KOPT-K1 (cell line): ENCODE data around the gene HJV.
"Not testable (repeated sequence)": the region's sequence is repeated elsewhere in the genome, so short reads cannot be mapped to it uniquely, and the experiment has no call there.

Experiments
- H3K27ac ChIP-seq: fragments of 200-600 bp; sonication (generic); 2 replicates; pipeline ENCODE4 v1.5.1; 2016; ENCODE audit warnings: antibody characterized with exemption, mild to moderate bottlenecking, low read depth, low read length; ENCODE audit not compliant: poor library complexity, severe bottlenecking
- H3K36me3 ChIP-seq: fragments of 200-600 bp; sonication (generic); 2 replicates; pipeline ENCODE4 v1.5.1; 2017; ENCODE audit warnings: antibody characterized with exemption, mild to moderate bottlenecking, low read length, moderate library complexity; ENCODE audit not compliant: insufficient read depth
- H3K9me3 ChIP-seq: fragments of 200-600 bp; sonication (generic); 2 replicates; pipeline ENCODE4 v1.5.1; 2017; ENCODE audit warnings: antibody characterized with exemption, low read length, mild to moderate bottlenecking; ENCODE audit not compliant: insufficient read depth, poor library complexity, severe bottlenecking

Gene HJV

GRCh38 chr1:146031476-146031875, 9.9 kb upstream of the HJV start:
- Histone ChIP-seq H3K9me3 (no peaks in the 10 kb centered on the region), H3K27ac (no peak overlapping the region), H3K36me3 (no peaks in the 10 kb centered on the region)

GRCh38 chr1:146029117-146029516, 7.6 kb upstream of the HJV start:
- H3K27ac ChIP-seq: no peak overlapping the region
- no peaks in the 10 kb centered on the region for H3K9me3 ChIP-seq

GRCh38 chr1:146026650-146027049, 5.1 kb upstream of the HJV start:
- H3K27ac ChIP-seq, H3K36me3 ChIP-seq, H3K9me3 ChIP-seq: not testable (repeated sequence)

More at GRCh38 chr1:146029117-146029516, 7.6 kb upstream of the HJV start:
- H3K36me3 ChIP-seq: no peaks in the 10 kb centered on the region

- H3K27ac ChIP-seq, H3K36me3 ChIP-seq, H3K9me3 ChIP-seq: not testable (repeated sequence)
Observed at GRCh38 chr1:146025787-146026495, 4.4 kb upstream of the HJV start.

GRCh38 chr1:146022403-146023127, 1.0 kb upstream of the HJV start:
- no peaks in the 10 kb centered on the region for H3K36me3 ChIP-seq
- no peaks in the 10 kb centered on the region for H3K9me3 ChIP-seq
- H3K27ac ChIP-seq: no peak overlapping the region

DNA sequence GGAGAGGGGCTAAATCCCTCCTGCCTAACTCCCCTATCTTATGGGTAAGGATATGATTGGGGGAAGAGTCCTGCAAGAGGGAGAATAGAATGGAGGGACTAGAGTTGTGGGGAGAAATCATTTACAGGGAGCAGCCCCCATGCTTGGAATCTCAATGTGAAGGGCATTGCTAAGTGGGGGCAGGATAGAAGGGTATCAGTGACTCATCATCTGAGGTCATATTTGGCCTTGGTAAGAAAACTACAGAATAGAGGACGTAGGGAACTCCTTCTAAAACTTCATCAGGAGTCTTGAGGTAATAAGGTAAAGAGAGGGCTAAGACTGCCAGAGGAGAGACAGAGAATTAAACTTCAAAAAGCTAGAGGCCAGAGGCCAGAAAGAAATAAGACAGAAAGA, 487 bp downstream of the HJV start:
- Histone ChIP-seq H3K36me3 (no peaks in the 10 kb centered on the region), H3K27ac (no peak overlapping the region), H3K9me3 (no peaks in the 10 kb centered on the region)

GRCh38 chr1:146020058-146021049, 1.2 kb downstream of the HJV start:
- Histone ChIP-seq H3K36me3 (no peaks in the 10 kb centered on the region), H3K9me3 (no peaks in the 10 kb centered on the region), H3K27ac (no peak overlapping the region)

DNA sequence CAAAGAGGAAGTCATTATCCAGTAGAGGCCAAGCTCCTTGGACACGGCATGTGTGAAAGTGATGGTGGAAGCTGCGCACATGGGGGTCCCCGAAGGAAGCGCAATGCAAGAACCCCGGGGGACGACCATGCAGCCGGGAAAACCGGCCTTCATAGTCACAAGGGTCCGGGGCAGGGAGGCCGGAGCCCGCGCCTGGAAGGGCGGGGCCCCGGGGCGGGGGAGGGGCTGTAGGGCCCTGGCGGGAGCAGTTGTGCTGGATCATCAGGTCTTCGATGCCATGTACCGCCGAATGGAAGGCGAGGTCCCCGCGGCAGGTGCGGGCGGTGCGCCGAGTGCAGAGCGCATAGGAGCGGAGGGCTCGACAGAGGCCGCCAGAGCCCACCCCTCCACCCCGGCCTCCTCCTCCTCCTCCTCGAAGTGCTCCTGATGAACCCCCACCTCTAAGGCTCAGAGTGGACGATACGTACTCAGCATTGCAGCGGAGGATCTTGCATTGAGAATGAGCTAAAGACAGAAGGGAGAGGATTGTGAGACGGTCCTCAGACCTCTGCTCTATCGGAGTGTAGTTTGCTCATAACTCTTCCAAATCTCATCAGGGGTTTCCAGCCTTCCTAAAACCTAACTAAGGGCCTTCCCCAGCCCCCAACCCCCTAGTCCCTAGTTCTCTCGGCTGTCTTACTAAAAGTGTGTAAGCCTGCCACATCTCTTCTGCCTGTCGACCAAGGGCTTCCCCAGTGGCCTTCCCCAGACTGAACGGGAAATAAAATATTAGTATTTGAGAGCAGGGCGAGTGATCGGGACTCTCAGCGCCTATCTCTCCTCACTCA, 2.1 kb downstream of the HJV start:
- no peaks in the 10 kb centered on the region for H3K36me3 ChIP-seq

DNA sequence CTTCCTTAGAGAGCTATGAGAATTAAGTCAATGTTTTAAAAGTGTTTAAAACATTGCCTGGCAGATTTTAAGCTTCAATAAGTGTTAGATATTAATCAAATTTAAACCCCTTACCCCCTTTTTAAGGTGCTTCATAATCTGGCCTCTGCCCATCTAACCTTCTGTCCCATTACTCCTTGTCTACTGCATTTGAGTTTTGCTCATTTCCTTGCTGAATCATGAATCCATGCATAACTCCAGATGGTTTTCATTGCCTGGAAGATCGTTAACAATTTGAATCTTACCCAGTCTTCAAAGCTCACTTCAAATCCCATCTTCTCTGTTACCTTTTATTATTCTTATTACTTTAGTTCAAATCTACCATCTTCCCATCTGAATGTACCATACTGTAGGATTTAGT, 4.6 kb downstream of the HJV start:
- H3K27ac ChIP-seq: no peak overlapping the region
- H3K36me3 ChIP-seq: no peaks in the 10 kb centered on the region
- no peaks in the 10 kb centered on the region for H3K9me3 ChIP-seq

More for the DNA sequence above, 2.1 kb downstream of the HJV start:
- Histone ChIP-seq H3K27ac (no peak overlapping the region), H3K9me3 (no peaks in the 10 kb centered on the region)

GRCh38 chr1:146013559-146013922, 8.0 kb downstream of the HJV start:
- Histone ChIP-seq H3K9me3 (no peaks in the 10 kb centered on the region), H3K27ac (no peak overlapping the region)

GRCh38 chr1:146012703-146013558, 8.6 kb downstream of the HJV start:
- Histone ChIP-seq H3K27ac (no peak overlapping the region), H3K9me3 (no peaks in the 10 kb centered on the region), H3K36me3 (no peaks in the 10 kb centered on the region)

More at GRCh38 chr1:146013559-146013922, 8.0 kb downstream of the HJV start:
- no peaks in the 10 kb centered on the region for H3K36me3 ChIP-seq

GRCh38 chr1:146010126-146010738, 11.3 kb downstream of the HJV start:
- H3K36me3 ChIP-seq: no peaks in the 10 kb centered on the region
- H3K9me3 ChIP-seq: no peaks in the 10 kb centered on the region
- H3K27ac ChIP-seq: no peak overlapping the region

GRCh38 chr1:146007489-146008133, 13.9 kb downstream of the HJV start:
- H3K9me3 ChIP-seq: no peaks in the 10 kb centered on the region
- H3K27ac ChIP-seq: peak overlapping the region; percentile 62
- no peaks in the 10 kb centered on the region for H3K36me3 ChIP-seq
